Fibroblast of lung (primary cell): Measurements from ENCODE around the gene POU2F2. TPM values are rescaled to one million over a fixed set of nuclear protein-coding genes. Genes with fewer than 3 reads are reported as not detected.

Source experiments
- DNase-seq, 2 donors: peaks; one replicate each; pipeline versions ENCODE4 v3.0.0 to v3.0.0-alpha.2; 2010; ENCODE audit warnings: low read depth in 2 of 2
- H2AFZ ChIP-seq: 2 replicates; pipeline ENCODE4 v1.5.1; 2012; ENCODE audit warnings: low read length, control low read depth, inconsistent platforms
- H3K27ac ChIP-seq: 2 replicates; pipeline ENCODE4 v1.5.1; 2011; ENCODE audit warnings: low read length, control low read depth; ENCODE audit not compliant: insufficient read depth
- H3K27me3 ChIP-seq: 2 replicates; pipeline ENCODE4 v1.5.1; 2011; ENCODE audit warnings: mild to moderate bottlenecking, low read length; ENCODE audit not compliant: control insufficient read depth, insufficient read depth
- H3K36me3 ChIP-seq: 2 replicates; pipeline ENCODE4 v1.5.1; 2011; ENCODE audit warnings: low read length; ENCODE audit not compliant: control insufficient read depth, insufficient read depth
- H3K4me1 ChIP-seq: 2 replicates; pipeline ENCODE4 v1.5.1; 2011; ENCODE audit warnings: low read length; ENCODE audit not compliant: control insufficient read depth, insufficient read depth; ENCODE audit errors: extremely low read depth
- H3K4me2 ChIP-seq: 2 replicates; pipeline ENCODE4 v1.5.1; 2011; ENCODE audit warnings: low read length, control low read depth; ENCODE audit not compliant: insufficient read depth; ENCODE audit errors: extremely low read depth
- H3K4me3 ChIP-seq, 4 experiments: fragments of 200-600 bp in 1 of 4; sonication (generic) in 1 of 4; replicated peaks in 1 of 4; 2 replicates each; pipeline ENCODE4 v1.5.1; 2011 to 2016; ENCODE audit warnings: low read length in 4 of 4, low read depth in 3 of 4, mild to moderate bottlenecking in 3 of 4, control low read depth in 2 of 4, inconsistent platforms in 1 of 4, mixed read lengths in 1 of 4; ENCODE audit not compliant: insufficient read depth in 1 of 4; ENCODE audit errors: control extremely low read depth in 1 of 4
- H3K79me2 ChIP-seq: 2 replicates; pipeline ENCODE4 v1.5.1; 2012; ENCODE audit warnings: mild to moderate bottlenecking, low read length, inconsistent platforms; ENCODE audit not compliant: control insufficient read depth, insufficient read depth
- H3K9ac ChIP-seq: 2 replicates; pipeline ENCODE4 v1.5.1; 2011; ENCODE audit warnings: mild to moderate bottlenecking, low read length, control low read depth; ENCODE audit not compliant: insufficient read depth
- H3K9me3 ChIP-seq: 2 replicates; pipeline ENCODE4 v1.5.1; 2012; ENCODE audit warnings: low read depth, low read length; ENCODE audit not compliant: control insufficient read depth, insufficient read depth
- H4K20me1 ChIP-seq: 2 replicates; pipeline ENCODE4 v1.5.1; 2011; ENCODE audit warnings: low read length; ENCODE audit not compliant: control insufficient read depth, insufficient read depth; ENCODE audit errors: extremely low read depth
- EZH2 ChIP-seq: IDR thresholded peaks from 2 replicates; pipeline ENCODE4 v1.5.1; 2012; ENCODE audit warnings: low read length, control low read depth, mild to moderate bottlenecking; ENCODE audit errors: missing control alignments
- polyA plus RNA-seq, 2 donors: library from polyadenylated mRNA; depleted of rRNA in 1 of 2; stranded (reverse) in 1 of 2; unstranded in 1 of 2; fragments of >200 nt; gene quantifications; 2 replicates each; pipeline ENCODE4 v1.2.1, GENCODE V29; 2011 to 2012; ENCODE audit warnings: missing spikeins in 1 of 2
- total RNA-seq: library from RNA; depleted of rRNA; stranded (reverse); fragments of >200 nt; gene quantifications from 2 replicates; pipeline ENCODE4 v1.2.1, GENCODE V29; 2014
- TF ChIP-seq, protein P1 (sequence below), 2 donors: IDR thresholded peaks in 1 of 2; conservative IDR thresholded peaks in 1 of 2; 1 replicate in 1 of 2; 2 replicates in 1 of 2; pipeline ENCODE4 v1.5.1; 2011 to 2012; ENCODE audit warnings: low read length in 2 of 2, control low read depth in 1 of 2, inconsistent platforms in 1 of 2, low read depth in 1 of 2, mild to moderate bottlenecking in 1 of 2

POU2F2 gene
- total and polyA plus RNA-seq, 2 donors (not counting 1 experiment from before 2014, with no cell fraction given): 0.17 to 0.31 TPM

DNA sequence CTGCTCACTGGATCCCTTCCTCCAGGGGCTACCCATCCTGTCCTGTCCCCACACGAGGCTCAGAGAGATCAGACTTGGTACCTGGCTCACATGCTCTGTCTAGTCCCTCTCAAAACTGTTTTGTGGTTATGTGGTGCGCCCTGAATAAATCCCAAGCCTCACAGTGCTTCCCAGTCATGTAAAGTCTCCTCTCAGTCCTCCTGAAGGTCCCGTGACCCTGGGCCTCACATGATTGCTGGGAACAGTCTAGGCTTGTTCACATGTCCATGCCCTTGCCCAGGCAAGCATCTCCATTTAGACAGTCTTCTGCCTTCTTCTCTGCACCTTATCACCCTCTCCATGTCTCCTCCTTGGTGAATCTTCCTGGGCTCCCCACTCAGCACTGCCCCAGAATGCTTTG lies 36.0 kb upstream of the POU2F2 start:
- Histone ChIP-seq H3K9ac (no peak overlapping the region), H3K79me2 (no peaks in the 10 kb centered on the region), H2AFZ (no peak overlapping the region), H4K20me1 (no peaks in the 10 kb centered on the region), H3K27ac (no peak overlapping the region), H3K27me3 (peaks cover 14% of the 10 kb centered on the region), H3K4me3 (no peak overlapping the region), H3K4me2 (no peak overlapping the region), H3K4me1 (no peaks in the 10 kb centered on the region), H3K9me3 (no peaks in the 10 kb centered on the region), H3K36me3 (no peaks in the 10 kb centered on the region)
- TF ChIP-seq, protein P1, sequence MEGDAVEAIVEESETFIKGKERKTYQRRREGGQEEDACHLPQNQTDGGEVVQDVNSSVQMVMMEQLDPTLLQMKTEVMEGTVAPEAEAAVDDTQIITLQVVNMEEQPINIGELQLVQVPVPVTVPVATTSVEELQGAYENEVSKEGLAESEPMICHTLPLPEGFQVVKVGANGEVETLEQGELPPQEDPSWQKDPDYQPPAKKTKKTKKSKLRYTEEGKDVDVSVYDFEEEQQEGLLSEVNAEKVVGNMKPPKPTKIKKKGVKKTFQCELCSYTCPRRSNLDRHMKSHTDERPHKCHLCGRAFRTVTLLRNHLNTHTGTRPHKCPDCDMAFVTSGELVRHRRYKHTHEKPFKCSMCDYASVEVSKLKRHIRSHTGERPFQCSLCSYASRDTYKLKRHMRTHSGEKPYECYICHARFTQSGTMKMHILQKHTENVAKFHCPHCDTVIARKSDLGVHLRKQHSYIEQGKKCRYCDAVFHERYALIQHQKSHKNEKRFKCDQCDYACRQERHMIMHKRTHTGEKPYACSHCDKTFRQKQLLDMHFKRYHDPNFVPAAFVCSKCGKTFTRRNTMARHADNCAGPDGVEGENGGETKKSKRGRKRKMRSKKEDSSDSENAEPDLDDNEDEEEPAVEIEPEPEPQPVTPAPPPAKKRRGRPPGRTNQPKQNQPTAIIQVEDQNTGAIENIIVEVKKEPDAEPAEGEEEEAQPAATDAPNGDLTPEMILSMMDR (conservative IDR thresholded peaks at IDR 0.05 in 1 of 2, IDR thresholded peaks at IDR 0.05 in 1 of 2; ENCODE audit: low read depth in 1 of 2, low read length in 2 of 2): no peak
- no peak for DNase-seq

DNA sequence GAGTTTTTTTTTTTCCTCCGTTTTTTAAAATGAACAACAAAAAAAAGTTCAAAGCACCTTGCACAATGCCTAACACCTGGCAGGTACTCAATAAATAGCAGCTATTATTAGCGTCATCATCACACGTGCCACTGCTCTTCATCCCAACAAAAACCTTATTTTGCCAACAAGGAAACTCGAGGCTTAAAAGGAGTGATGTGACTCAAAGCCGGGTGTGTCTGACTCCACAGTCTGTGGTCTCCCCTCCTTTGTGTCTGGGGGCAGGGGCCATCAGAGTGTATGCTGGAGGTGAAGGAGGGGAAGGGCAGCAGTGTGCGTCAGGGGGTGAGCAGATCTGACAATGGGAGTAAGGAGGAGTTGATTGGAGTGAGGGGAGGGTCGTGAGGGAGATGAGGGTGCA lies 34.1 kb upstream of the POU2F2 start:
- no peak for DNase-seq
- Histone ChIP-seq H2AFZ (no peak overlapping the region), H3K4me3 (no peak overlapping the region), H3K79me2 (no peaks in the 10 kb centered on the region), H3K4me2 (no peak overlapping the region), H3K9me3 (no peaks in the 10 kb centered on the region), H3K4me1 (no peaks in the 10 kb centered on the region), H4K20me1 (no peaks in the 10 kb centered on the region), H3K27me3 (peaks cover 22% of the 10 kb centered on the region), H3K9ac (no peak overlapping the region), H3K36me3 (no peaks in the 10 kb centered on the region), H3K27ac (no peak overlapping the region)
- TF ChIP-seq EZH2: no peak
- TF ChIP-seq, protein P1 (conservative IDR thresholded peaks at IDR 0.05 in 1 of 2, IDR thresholded peaks at IDR 0.05 in 1 of 2; ENCODE audit: low read depth in 1 of 2, low read length in 2 of 2): no peak

DNA sequence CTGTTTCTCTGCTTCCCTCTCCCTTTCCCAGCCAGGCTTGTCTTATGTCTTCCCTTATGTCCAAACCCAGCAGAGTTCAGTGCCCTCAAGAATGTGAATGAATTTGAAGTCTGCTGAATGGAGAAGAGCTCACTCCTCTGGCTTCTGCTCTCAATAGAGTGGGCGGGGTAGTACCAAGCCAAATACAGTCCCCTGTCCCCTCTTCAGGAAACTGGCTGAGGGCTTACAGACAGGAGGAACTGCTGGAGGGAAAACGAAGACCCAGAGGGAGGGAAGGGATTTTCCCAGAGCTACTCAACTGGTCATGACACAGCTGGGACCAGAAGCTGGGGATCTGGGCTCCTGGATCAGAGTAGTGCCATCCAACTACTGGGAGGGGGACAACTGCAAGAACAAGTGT lies 32.9 kb upstream of the POU2F2 start:
- Histone ChIP-seq H3K9me3 (no peaks in the 10 kb centered on the region), H2AFZ (no peak overlapping the region), H3K4me2 (no peak overlapping the region), H4K20me1 (no peaks in the 10 kb centered on the region), H3K36me3 (no peaks in the 10 kb centered on the region), H3K4me3 (no peak overlapping the region), H3K79me2 (no peaks in the 10 kb centered on the region), H3K4me1 (no peaks in the 10 kb centered on the region), H3K27ac (no peak overlapping the region), H3K9ac (no peak overlapping the region), H3K27me3 (peaks cover 32% of the 10 kb centered on the region)
- DNase-seq: no peak
- TF ChIP-seq, protein P1 (conservative IDR thresholded peaks at IDR 0.05 in 1 of 2, IDR thresholded peaks at IDR 0.05 in 1 of 2; ENCODE audit: low read depth in 1 of 2, low read length in 2 of 2): no peak
- TF ChIP-seq EZH2: no peak
